HS-5 (cell line): ENCODE measurements around the gene SMOC1.

Source experiments
- DNase-seq: peaks from one replicate; pipeline ENCODE4 v3.0.0-alpha.2; 2012; ENCODE audit warnings: low read depth

SMOC1 gene

GRCh38 chr14:70011098-70011497 is 131.9 kb downstream of the SMOC1 start:
- no peak for DNase-seq

GRCh38 chr14:70011708-70012107 is 132.5 kb downstream of the SMOC1 start:
- no peak for DNase-seq

GRCh38 chr14:70013271-70013873 is 134.2 kb downstream of the SMOC1 start:
- DNase-seq = no peak

GRCh38 chr14:70014406-70015095 is 135.3 kb downstream of the SMOC1 start:
- no peak for DNase-seq

- no peak for DNase-seq
Measured at GRCh38 chr14:70018230-70018629, 139.0 kb downstream of the SMOC1 start.

- no peak for DNase-seq
Measured at GRCh38 chr14:70018713-70019211, 139.5 kb downstream of the SMOC1 start.

- no peak for DNase-seq
Measured at GRCh38 chr14:70019695-70020094, 140.5 kb downstream of the SMOC1 start.

- no peak for DNase-seq
Measured at GRCh38 chr14:70020352-70021170, 141.3 kb downstream of the SMOC1 start.

GRCh38 chr14:70021548-70022220 is 142.5 kb downstream of the SMOC1 start:
- no peak for DNase-seq

- DNase-seq = no peak
Measured at GRCh38 chr14:70022771-70023445, 143.7 kb downstream of the SMOC1 start.

GRCh38 chr14:70023871-70024270 is 144.7 kb downstream of the SMOC1 start:
- DNase-seq = no peak

GRCh38 chr14:70027785-70028428 is 148.7 kb downstream of the SMOC1 start:
- DNase-seq = peak; percentile 2

GRCh38 chr14:70029296-70030132 is 150.3 kb downstream of the SMOC1 start:
- no peak for DNase-seq

- no peak for DNase-seq
Measured at GRCh38 chr14:70032016-70032415, 152.8 kb downstream of the SMOC1 start.

- no peak for DNase-seq
Measured at GRCh38 chr14:70032447-70032846, 153.2 kb downstream of the SMOC1 start.

- DNase-seq = no peak
Measured at GRCh38 chr14:70033116-70033515, 153.9 kb downstream of the SMOC1 start.

GRCh38 chr14:70033561-70033960 is 154.3 kb downstream of the SMOC1 start:
- no peak for DNase-seq

- no peak for DNase-seq
Measured at GRCh38 chr14:70034257-70034656, 155.0 kb downstream of the SMOC1 start.

GRCh38 chr14:70036665-70037064 is 157.4 kb downstream of the SMOC1 start:
- no peak for DNase-seq

GRCh38 chr14:70043001-70043400 is 163.8 kb downstream of the SMOC1 start:
- DNase-seq = no peak
